Lung (tissue), 16 donors: ENCODE results near the gene MGAT4C. TPM values are rescaled to one million over a fixed set of nuclear protein-coding genes. Genes with fewer than 3 reads are reported as not detected.
A peak's percentile ranks its signal among the peaks of the same experiment; 100 is the strongest.
"Not testable (repeated sequence)": the region's sequence is repeated elsewhere in the genome, so short reads cannot be mapped to it uniquely, and the experiment has no call there.

Experiments used
- ATAC-seq: fragments of 200-7000 bp; cut with Tn5 transposase; one replicate; pipeline ENCODE4 v1.9.1; 2020; ENCODE audit warnings: moderate number of reproducible peaks; ENCODE audit not compliant: insufficient read depth, low FRiP score
- DNase-seq, 3 donors: peaks; one replicate each; pipeline ENCODE4 v3.0.0-alpha.2; 2013 to 2017
- H3K27ac ChIP-seq, 2 donors: one replicate each; pipeline ENCODE4 v1.5.1; 2013; ENCODE audit warnings: mild to moderate bottlenecking in 2 of 2, moderate library complexity in 2 of 2, control low read depth in 1 of 2, inconsistent platforms in 1 of 2, low read depth in 1 of 2, low read length in 1 of 2
- H3K27me3 ChIP-seq, 3 donors: one replicate each; pipeline ENCODE4 v1.5.1; 2013; ENCODE audit warnings: low read length in 2 of 3; ENCODE audit not compliant: control insufficient read depth in 3 of 3, insufficient read depth in 3 of 3
- H3K36me3 ChIP-seq, 4 donors: one replicate each; pipeline ENCODE4 v1.5.1; 2013; ENCODE audit warnings: low read length in 4 of 4, mild to moderate bottlenecking in 1 of 4, moderate library complexity in 1 of 4; ENCODE audit not compliant: control insufficient read depth in 4 of 4, insufficient read depth in 4 of 4
- H3K4me1 ChIP-seq, 5 donors: one replicate each; pipeline ENCODE4 v1.5.1; 2013; ENCODE audit warnings: low read length in 5 of 5, mild to moderate bottlenecking in 2 of 5, moderate library complexity in 1 of 5; ENCODE audit not compliant: control insufficient read depth in 5 of 5, insufficient read depth in 5 of 5
- H3K4me3 ChIP-seq: one replicate; pipeline ENCODE4 v1.5.1; 2013; ENCODE audit warnings: mild to moderate bottlenecking, control low read depth, moderate library complexity
- H3K9ac ChIP-seq, 2 donors: one replicate each; pipeline ENCODE4 v1.5.1; 2013; ENCODE audit warnings: low read length in 2 of 2, control low read depth in 1 of 2; ENCODE audit not compliant: insufficient read depth in 1 of 2
- H3K9me3 ChIP-seq, 4 donors: one replicate each; pipeline ENCODE4 v1.5.1; 2013; ENCODE audit warnings: low read length in 3 of 4, mild to moderate bottlenecking in 1 of 4, moderate library complexity in 1 of 4; ENCODE audit not compliant: control insufficient read depth in 4 of 4, insufficient read depth in 3 of 4
- WGBS, 2 donors: extraction: QIAGEN DNeasy Blood & Tissue Kit; methylation state at CpG; one replicate each; pipeline ENCODE4 v1.1.7; 2013; 5-methylcytosine and 5-hydroxymethylcytosine counted together
- long read RNA-seq, 5 donors: transcript quantifications; one replicate each; lab custom pipeline, GENCODE V29; 2026
- polyA plus RNA-seq, 2 donors: library from polyadenylated mRNA; stranded (reverse); fragments of 200-250 nt; gene quantifications; one replicate each; pipeline ENCODE4 v1.2.1, GENCODE V29; 2013
- total RNA-seq, 2 donors: library from RNA; depleted of rRNA in 1 of 2; stranded (reverse); fragments of >200 nt in 1 of 2; gene quantifications; one replicate each; pipeline ENCODE4 v1.2.1, GENCODE V29; 2014 to 2021
- TF ChIP-seq, protein P1 (sequence below): IDR thresholded peaks from 2 replicates; pipeline ENCODE4 v1.5.1; 2012; ENCODE audit warnings: mild to moderate bottlenecking; ENCODE audit errors: control extremely low read depth, extremely low read depth
- donor health status: control.
- donor health status: control.
- donor health status: Bipolar disorder and iron deficiency.
- donor health status: healthy.
- donor health status: DM: yes; HTN: yes; CAD: no.

The MGAT4C gene
- total RNA-seq: 1 to 10 TPM; 1.2 to 4.1 TPM
- under 1 TPM; 0.01 to 0.04 TPM for polyA plus RNA-seq
- long read RNA-seq, donor 1: 0 reads
- long read RNA-seq, donor 2: 0 reads
- long read RNA-seq, donor 3: 0 reads
- long read RNA-seq, donor 4, full-length matches to known transcripts: 1 of 1 reads
- long read RNA-seq, donor 4, partial matches to known transcripts: 0 of 1 reads
- long read RNA-seq, donor 4, other reads (novel, unspliced or antisense): 0 of 1 reads
- long read RNA-seq, donor 5: 0 reads

DNA sequence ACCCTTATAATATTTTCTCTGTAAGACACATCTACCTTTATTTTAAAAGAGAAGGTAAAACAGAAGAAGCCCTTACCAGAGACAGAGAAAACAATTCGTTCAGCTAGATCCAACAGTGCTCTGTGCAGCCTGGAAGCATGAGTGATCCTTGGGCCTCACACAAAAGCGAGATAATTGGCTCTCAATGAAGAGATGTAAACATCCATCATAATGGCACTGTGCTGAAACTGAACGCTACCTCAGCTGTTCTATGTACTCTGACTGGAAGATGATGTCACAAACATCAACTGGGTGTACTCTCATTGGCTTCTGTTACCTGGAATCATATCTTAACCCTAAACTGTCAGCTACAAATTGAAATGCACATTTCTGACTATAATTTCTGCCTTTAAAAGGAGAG lies at the start of gene MGAT4C:
MGAT4C (minus strand) TSS at position 229 of the 400 bp plus-strand sequence.
- ATAC-seq: no peak
- TF ChIP-seq, protein P1, sequence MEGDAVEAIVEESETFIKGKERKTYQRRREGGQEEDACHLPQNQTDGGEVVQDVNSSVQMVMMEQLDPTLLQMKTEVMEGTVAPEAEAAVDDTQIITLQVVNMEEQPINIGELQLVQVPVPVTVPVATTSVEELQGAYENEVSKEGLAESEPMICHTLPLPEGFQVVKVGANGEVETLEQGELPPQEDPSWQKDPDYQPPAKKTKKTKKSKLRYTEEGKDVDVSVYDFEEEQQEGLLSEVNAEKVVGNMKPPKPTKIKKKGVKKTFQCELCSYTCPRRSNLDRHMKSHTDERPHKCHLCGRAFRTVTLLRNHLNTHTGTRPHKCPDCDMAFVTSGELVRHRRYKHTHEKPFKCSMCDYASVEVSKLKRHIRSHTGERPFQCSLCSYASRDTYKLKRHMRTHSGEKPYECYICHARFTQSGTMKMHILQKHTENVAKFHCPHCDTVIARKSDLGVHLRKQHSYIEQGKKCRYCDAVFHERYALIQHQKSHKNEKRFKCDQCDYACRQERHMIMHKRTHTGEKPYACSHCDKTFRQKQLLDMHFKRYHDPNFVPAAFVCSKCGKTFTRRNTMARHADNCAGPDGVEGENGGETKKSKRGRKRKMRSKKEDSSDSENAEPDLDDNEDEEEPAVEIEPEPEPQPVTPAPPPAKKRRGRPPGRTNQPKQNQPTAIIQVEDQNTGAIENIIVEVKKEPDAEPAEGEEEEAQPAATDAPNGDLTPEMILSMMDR: no peak
- no peak within 1 kb of the TSS for H3K4me3 ChIP-seq
- H3K27me3 ChIP-seq: no peaks in the 10 kb centered on the region
- peak in 2 of 3 donors; percentile 29 to 44 for DNase-seq
- peak within 1 kb of the TSS in 1 of 2 donors; percentile 9 for H3K27ac ChIP-seq
- 34 to 44% methylated on average over 3 of the region's 3 CpGs for WGBS, 2 donors
- peaks cover 0 to 4% (median 0%) of the 10 kb centered on the region in 5 donors for H3K4me1 ChIP-seq
- H3K9me3 ChIP-seq: no peaks in the 10 kb centered on the region
- H3K36me3 ChIP-seq: no peaks in the 10 kb centered on the region
- H3K9ac ChIP-seq: no peak within 1 kb of the TSS

DNA sequence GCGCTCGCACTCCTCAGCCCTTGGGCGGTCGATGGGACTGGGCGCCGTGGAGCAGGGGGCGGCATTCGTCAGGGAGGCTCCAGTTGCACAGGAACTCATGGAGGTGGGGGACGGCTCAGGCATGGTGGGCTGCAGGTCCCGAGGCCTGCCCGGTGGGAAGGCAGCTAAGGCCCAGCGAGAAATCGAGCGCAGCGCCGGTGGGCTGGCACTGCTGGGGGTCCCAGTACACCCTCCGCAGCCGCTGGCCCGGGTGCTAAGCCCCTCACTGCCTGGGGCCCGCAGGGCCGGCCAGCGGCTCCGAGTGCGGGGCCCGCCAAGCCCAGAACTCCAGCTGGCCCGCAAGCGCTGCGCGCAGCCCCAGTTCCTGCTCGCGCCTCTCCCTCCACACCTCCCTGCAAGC lies 40.2 kb upstream of the MGAT4C start:
- 87 to 95% methylated on average over 19 to 31 of the region's 31 CpGs for WGBS, 2 donors
- DNase-seq: not testable (repeated sequence)

DNA sequence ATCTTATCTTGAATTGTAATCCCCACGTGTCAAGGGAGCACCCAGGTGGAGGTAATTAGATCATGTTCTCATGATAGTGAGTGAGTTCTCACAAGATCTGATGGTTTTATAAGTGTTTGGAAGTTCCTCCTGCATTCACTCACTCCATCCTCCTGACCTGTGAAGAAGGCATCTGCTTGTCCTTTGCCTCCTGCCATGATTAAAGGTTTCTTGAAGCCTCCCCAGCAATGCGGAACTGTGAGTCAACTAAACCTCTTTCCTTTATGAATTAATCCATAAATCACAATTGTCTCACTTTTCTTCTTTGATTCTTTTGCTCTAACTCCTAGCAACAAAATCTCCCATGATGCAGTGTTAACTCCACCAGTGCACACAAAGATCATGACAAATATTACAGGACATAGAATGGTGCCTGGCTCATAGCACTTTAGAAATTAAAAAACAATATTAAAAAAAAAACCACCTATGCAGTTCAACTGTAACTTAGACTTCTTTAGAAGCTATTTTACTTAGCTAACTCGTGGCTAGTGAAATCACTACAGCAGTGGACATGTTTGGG lies 37.6 kb upstream of the MGAT4C start:
- Histone ChIP-seq H3K27me3 (no peaks in the 10 kb centered on the region), H3K9ac (no peak overlapping the region), H3K27ac (no peak overlapping the region), H3K4me3 (no peak overlapping the region), H3K36me3 (no peaks in the 10 kb centered on the region), H3K4me1 (no peaks in the 10 kb centered on the region), H3K9me3 (peaks cover 0 to 1% (median 0%) of the 10 kb centered on the region in 4 donors)
- TF ChIP-seq, protein P1: no peak
- no peak for DNase-seq
- ATAC-seq: no peak
- 57 to 67% methylated on average over 3 of the region's 3 CpGs for WGBS, 2 donors

More for the DNA sequence above, 40.2 kb upstream of the MGAT4C start:
- not testable (repeated sequence) for H3K27ac ChIP-seq, H3K9me3 ChIP-seq, ATAC-seq, H3K4me3 ChIP-seq, H3K9ac ChIP-seq, H3K4me1 ChIP-seq, H3K36me3 ChIP-seq, H3K27me3 ChIP-seq

DNA sequence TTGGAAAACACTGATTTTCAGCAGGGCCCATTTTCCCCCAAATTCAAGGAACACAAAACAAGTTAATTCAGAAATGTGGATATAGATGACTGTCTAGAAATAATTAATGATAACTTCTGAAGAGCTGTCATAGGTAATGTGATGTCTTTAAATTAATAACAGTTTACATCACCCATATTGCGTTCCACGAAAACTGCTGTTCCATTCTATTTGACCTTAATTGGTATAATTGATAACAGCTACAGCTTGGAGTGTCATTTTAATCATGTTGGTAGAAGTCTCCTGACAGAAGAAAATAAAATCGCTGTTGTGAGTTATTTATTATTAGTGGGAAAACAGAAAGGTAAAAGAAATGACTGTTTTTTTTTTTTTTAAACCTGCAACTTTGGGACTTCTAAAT lies 36.3 kb upstream of the MGAT4C start:
- 63 to 72% methylated on average over 3 of the region's 3 CpGs for WGBS, 2 donors
- Histone ChIP-seq H3K27me3 (no peaks in the 10 kb centered on the region), H3K9me3 (peaks cover 0 to 1% (median 0%) of the 10 kb centered on the region in 4 donors), H3K36me3 (no peaks in the 10 kb centered on the region), H3K4me1 (no peaks in the 10 kb centered on the region), H3K9ac (no peak overlapping the region), H3K4me3 (no peak overlapping the region), H3K27ac (no peak overlapping the region)
- DNase-seq (no peak), ATAC-seq (no peak)
- TF ChIP-seq, protein P1: no peak
